ENCODE measurements around the gene EFNA4.

DNA sequence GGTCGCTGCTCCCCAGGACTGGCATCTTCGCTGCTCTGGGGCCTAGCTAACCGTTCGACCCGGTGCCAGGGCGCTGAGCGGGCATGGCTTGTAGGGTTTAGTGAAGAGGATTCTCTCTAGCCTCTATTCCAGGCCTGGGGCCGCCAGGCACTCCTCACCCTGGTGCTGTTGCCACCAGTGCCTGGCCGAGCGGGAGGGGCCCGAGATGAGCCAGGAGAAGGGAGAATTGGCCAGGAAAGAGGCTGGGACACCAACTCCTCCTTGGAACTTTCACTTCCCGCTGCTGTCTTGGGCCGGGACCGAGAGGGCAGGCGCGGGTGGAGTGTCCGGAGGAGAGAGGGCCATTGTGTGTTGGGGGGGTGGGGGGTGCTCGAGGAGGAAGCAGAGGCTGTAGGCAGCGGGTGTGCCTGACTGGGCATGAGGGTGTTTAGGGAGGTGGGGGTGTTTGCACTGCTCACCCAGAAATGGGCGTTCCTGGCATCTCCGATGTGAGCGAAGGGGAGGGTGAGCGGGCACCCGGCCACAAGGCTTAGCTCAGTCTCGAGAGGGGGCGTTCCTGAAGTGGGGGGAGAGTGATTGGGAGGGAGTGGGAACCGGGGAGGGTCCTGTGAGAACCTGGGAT lies 11.7 kb upstream of the EFNA4 start:
- TF ChIP-seq, protein P1, sequence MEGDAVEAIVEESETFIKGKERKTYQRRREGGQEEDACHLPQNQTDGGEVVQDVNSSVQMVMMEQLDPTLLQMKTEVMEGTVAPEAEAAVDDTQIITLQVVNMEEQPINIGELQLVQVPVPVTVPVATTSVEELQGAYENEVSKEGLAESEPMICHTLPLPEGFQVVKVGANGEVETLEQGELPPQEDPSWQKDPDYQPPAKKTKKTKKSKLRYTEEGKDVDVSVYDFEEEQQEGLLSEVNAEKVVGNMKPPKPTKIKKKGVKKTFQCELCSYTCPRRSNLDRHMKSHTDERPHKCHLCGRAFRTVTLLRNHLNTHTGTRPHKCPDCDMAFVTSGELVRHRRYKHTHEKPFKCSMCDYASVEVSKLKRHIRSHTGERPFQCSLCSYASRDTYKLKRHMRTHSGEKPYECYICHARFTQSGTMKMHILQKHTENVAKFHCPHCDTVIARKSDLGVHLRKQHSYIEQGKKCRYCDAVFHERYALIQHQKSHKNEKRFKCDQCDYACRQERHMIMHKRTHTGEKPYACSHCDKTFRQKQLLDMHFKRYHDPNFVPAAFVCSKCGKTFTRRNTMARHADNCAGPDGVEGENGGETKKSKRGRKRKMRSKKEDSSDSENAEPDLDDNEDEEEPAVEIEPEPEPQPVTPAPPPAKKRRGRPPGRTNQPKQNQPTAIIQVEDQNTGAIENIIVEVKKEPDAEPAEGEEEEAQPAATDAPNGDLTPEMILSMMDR (IDR thresholded peaks at IDR 0.05; ENCODE audit: insufficient read depth, low read depth, low read length), result no peak
- TF ChIP-seq EZH2 (IDR thresholded peaks at IDR 0.05; ENCODE audit: insufficient read depth, low read length), result no peak
